ENCODE measurements around the gene USP34.
A peak's percentile ranks its signal among the peaks of the same experiment; 100 is the strongest.
"Not testable (repeated sequence)": the region's sequence is repeated elsewhere in the genome, so short reads cannot be mapped to it uniquely, and the experiment has no call there.

The USP34 gene

DNA sequence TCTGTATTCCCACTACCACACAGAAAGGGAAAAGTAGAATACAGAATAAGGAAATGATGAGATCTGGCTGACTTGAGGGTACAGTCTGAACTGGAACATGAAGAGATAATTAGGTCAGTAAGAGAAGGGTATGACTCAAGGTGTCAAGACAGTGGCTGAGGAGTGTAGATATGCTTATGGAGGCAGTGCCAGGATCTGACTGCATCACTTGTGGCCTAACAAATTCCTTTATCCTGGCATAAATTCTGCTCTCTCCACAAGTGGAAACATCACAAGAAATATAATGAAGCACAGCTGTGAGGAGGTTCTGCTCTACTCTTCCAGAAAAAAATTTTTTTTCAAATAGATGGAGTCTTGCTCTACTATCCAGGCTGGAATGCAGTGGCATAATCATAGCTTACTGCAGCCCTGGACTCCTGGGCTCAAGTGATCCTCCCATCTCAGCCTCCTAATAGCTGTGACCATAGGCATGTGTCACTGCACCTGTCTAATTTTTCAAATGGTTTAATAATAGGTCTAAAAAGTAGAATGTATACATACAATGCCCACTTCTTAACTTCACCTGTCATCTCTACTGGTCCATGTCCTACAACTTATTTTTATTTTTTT, 223.6 kb downstream of the USP34 start:
- DNase-seq (ENCODE audit: low read depth in 2 of 2), result no peak

- DNase-seq (ENCODE audit: low read depth in 2 of 2), result no peak
Measured at GRCh38 chr2:61244694-61245093, 226.2 kb downstream of the USP34 start.

- DNase-seq (ENCODE audit: low read depth in 2 of 2), result no peak
Measured at GRCh38 chr2:61241266-61241665, 229.6 kb downstream of the USP34 start.

DNA sequence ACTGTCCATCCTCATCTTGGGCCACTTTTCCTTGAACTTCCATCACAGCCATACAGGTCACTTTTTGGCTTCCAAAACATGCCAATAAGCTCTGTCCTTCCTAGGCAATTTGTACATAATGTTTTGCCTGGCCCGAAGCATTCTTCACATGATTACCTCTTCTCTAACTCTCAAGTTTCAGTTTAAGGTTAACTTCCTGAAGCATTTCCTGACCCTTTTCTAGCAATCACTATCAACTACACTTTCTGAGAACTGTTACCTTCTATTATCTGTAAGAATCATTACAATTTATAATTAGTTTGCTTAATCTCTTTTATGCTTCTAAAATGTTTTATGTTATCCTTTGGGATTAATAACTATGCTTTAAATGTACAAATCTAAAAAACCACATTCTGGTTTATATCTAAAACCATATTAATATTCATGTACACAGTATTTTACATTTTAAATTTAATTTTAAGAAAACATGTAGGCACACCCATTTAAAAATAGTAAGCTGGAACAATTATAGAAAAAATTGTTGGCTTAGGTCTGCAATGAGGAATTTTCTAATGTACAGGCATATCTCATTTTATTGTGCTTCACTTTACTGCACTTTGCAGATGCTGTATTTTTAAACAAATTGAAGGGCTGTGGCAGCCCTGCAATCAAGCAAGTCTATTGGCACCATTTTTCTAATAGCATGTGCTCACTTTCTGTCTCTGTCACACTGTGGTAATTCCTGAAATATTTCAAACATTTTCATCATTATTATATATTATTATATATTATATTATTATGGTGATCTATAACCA, 232.5 kb downstream of the USP34 start:
- no peak for DNase-seq (ENCODE audit: low read depth in 2 of 2)

GRCh38 chr2:61235716-61236115, 235.2 kb downstream of the USP34 start:
- DNase-seq (ENCODE audit: low read depth in 2 of 2), result no peak

DNA sequence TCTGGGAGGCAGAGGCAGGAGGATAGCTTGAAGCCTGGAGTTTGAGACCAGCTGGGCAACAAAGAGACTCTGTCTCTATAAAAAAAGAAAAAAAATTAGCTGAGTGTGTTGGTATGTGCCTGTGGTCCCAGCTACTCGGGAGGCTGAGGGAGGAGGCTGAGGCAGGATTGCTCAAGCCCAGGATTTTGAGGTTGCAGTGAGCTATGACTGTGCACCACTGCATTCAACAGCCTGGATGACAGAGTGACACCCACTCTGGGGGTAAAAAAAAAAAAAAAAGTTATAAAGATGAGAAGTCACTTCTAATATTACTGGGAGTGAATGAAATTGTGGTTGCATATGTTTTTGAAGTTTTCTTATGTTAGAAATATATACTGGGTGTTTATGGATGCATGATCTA, 237.3 kb downstream of the USP34 start:
- DNase-seq (ENCODE audit: low read depth in 2 of 2), result peak in 1 of 2 donors; percentile 5

- DNase-seq (ENCODE audit: low read depth in 2 of 2), result no peak
Measured at GRCh38 chr2:61229936-61230335, 241.0 kb downstream of the USP34 start.

DNA sequence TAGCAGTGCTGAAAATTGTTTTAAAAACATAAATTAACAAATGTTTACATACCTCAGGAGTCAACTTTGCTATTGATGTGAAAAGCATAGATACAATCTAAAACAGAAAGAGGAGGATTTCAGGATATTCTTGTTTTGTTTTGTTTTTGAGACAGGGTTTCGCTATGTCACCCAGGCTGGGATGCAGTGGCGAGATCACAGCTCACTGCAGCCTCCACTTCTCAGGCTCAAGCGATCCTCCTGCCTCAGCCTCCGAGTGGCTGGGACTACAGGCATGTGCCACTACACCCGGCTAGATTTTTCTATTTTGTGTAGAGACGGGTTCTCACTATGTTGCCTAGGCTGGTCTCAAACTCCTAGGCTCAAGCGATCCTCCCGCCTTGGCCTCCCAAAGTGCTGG, 248.3 kb downstream of the USP34 start:
- no peak for DNase-seq (ENCODE audit: low read depth in 2 of 2)

DNA sequence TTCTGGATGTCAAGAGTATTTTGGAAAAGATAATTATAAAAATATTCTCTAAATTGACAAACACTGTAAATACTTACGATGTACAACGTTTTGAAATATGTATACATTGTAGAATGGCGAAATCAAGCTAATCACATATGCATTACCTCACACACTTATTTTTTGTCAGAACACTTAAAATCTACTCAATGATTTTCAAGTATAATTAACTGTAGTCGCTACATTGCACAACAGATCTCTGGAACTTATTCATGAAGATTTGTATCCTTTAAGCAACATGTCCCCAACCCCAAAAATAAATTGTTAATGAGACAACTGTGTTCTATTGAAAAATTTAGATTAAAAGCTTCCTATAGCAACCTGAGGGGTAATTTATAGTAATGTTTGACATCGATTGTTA, 249.1 kb downstream of the USP34 start:
- no peak for DNase-seq (ENCODE audit: low read depth in 2 of 2)

DNA sequence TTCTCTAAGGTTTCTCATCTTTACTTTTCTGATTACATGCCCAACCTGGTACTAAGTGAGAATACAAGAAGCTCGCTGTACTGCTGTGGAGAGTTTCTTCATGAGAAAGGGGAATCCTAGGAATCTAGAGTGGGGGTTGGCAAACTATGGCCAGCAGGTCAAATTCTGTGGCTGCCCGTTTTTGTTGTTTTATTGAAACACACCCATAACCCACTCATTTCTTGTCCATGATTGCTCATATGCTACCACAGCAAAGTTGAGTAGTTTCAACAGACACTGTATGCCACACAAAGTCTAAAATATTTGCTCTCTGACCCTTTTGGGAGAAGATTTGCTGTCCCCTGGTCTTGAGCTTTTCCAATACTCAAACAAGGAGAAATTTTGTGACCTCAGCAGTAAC, 250.1 kb downstream of the USP34 start:
- no peak for DNase-seq (ENCODE audit: low read depth in 2 of 2)

- DNase-seq (ENCODE audit: low read depth in 2 of 2), result no peak
Measured at GRCh38 chr2:61218817-61219170, 252.1 kb downstream of the USP34 start.

- no peak for DNase-seq (ENCODE audit: low read depth in 2 of 2)
Measured at GRCh38 chr2:61218076-61218816, 252.6 kb downstream of the USP34 start.

DNA sequence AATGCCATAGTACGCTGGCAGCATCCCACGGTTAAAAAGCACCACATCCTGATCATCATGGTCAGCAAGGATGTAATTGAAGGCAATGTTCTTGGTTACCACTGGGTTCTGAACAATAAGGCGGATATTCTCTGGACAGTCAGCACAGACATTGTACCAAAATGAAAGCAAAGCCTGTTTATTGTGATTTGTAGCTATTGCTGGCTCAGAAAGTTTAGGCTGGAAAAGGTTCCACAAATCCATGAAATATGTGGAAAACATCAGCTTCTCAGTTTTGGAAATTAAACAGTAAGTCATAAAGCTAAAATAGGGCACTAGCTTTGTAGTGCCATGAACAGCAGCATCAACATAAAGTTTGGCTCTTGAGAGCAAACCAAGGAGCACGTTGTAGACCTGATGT, 256.7 kb downstream of the USP34 start:
- DNase-seq (ENCODE audit: low read depth in 2 of 2), result no peak

GRCh38 chr2:61210332-61210981, 260.4 kb downstream of the USP34 start:
- DNase-seq (ENCODE audit: low read depth in 2 of 2), result no peak

DNA sequence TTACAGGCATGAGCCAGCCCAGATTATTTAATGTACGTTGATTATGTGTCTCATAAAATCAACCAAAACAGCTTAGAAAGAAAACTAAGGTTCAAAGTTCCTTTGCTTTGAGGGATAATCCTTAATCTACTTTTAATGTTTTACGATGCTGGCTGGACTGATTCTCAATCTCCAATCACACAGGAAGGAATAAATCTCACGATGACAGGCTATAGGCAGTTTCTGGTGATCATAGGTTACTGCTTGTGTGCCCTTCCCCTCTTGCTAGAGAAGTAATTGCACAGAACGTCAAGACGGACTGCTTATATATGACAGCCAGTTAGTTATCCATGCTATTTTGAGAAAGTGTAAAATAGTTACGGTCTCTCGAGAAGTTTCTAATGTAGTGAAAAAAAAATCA, 265.8 kb downstream of the USP34 start:
- DNase-seq (ENCODE audit: low read depth in 2 of 2), result no peak

- DNase-seq (ENCODE audit: low read depth in 2 of 2), result no peak
Measured at GRCh38 chr2:61196671-61197070, 274.2 kb downstream of the USP34 start.

GRCh38 chr2:61194646-61195045, 276.2 kb downstream of the USP34 start:
- DNase-seq (ENCODE audit: low read depth in 2 of 2), result not testable (repeated sequence)

- DNase-seq (ENCODE audit: low read depth in 2 of 2), result no peak
Measured at GRCh38 chr2:61193670-61194561, 277.0 kb downstream of the USP34 start.

GRCh38 chr2:61187085-61187484, 283.8 kb downstream of the USP34 start:
- DNase-seq (ENCODE audit: low read depth in 2 of 2), result no peak

GRCh38 chr2:61185231-61185728, 285.6 kb downstream of the USP34 start:
- no peak for DNase-seq (ENCODE audit: low read depth in 2 of 2)

- no peak for DNase-seq (ENCODE audit: low read depth in 2 of 2)
Measured at GRCh38 chr2:61184263-61184662, 286.6 kb downstream of the USP34 start.

All from stimulated activated CD4-positive, alpha-beta T cell treated with anti-CD3 and anti-CD28 coated beads, Interleukin-15, amount 100 ng/mL, for 48 hours (primary cell).